RWPE2 (cell line): ENCODE measurements around the gene MTUS2.

Experiments
- ATAC-seq: fragments of 200-7000 bp; cut with Tn5 transposase; 3 replicates; pipeline ENCODE4 v1.9.1; 2021; ENCODE audit warnings: low read depth
- DNase-seq: peaks from one replicate; pipeline ENCODE4 v3.0.0-alpha.2; 2020; ENCODE audit warnings: low spot score
- H3K27ac ChIP-seq: fragments of 450-650 bp; 2 replicates; pipeline ENCODE4 v1.5.1; 2017; ENCODE audit warnings: mild to moderate bottlenecking; ENCODE audit not compliant: poor library complexity, severe bottlenecking
- H3K27me3 ChIP-seq: fragments of 250-450 bp; sonication (Bioruptor Pico); 2 replicates; pipeline ENCODE4 v1.5.1; 2021; ENCODE audit warnings: mild to moderate bottlenecking, moderate library complexity; ENCODE audit not compliant: insufficient read depth, poor library complexity, severe bottlenecking
- H3K36me3 ChIP-seq: fragments of 250-450 bp; sonication (Bioruptor Pico); 2 replicates; pipeline ENCODE4 v1.5.1; 2020; ENCODE audit warnings: low read depth, mild to moderate bottlenecking, moderate library complexity
- H3K4me1 ChIP-seq: fragments of 250-450 bp; sonication (Bioruptor Pico); 2 replicates; pipeline ENCODE4 v1.5.1; 2021; ENCODE audit warnings: mild to moderate bottlenecking, moderate library complexity; ENCODE audit not compliant: insufficient read depth, poor library complexity, severe bottlenecking
- H3K4me3 ChIP-seq: fragments of 250-450 bp; sonication (Bioruptor Pico); 2 replicates; pipeline ENCODE4 v1.5.1; 2021; ENCODE audit warnings: mild to moderate bottlenecking, moderate library complexity; ENCODE audit not compliant: severe bottlenecking
- H3K9me3 ChIP-seq: fragments of 250-450 bp; sonication (Bioruptor Pico); 2 replicates; pipeline ENCODE4 v1.5.1; 2021; ENCODE audit warnings: mild to moderate bottlenecking, moderate library complexity; ENCODE audit not compliant: severe bottlenecking
- TF ChIP-seq, protein P1 (sequence below): fragments of 450-650 bp; IDR thresholded peaks from one replicate; pipeline ENCODE4 v1.5.1; 2017; ENCODE audit warnings: mild to moderate bottlenecking, moderate library complexity; ENCODE audit not compliant: poor library complexity, severe bottlenecking

Gene MTUS2

GRCh38 chr13:29534083-29534482 is 713.9 kb downstream of the MTUS2 start:
- DNase-seq (no peak), ATAC-seq (no peak)
- Histone ChIP-seq H3K27ac (no peak overlapping the region), H3K4me1 (no peaks in the 10 kb centered on the region), H3K36me3 (peaks cover 81% of the 10 kb centered on the region), H3K4me3 (no peak overlapping the region), H3K9me3 (no peaks in the 10 kb centered on the region), H3K27me3 (no peaks in the 10 kb centered on the region)
- TF ChIP-seq, protein P1, sequence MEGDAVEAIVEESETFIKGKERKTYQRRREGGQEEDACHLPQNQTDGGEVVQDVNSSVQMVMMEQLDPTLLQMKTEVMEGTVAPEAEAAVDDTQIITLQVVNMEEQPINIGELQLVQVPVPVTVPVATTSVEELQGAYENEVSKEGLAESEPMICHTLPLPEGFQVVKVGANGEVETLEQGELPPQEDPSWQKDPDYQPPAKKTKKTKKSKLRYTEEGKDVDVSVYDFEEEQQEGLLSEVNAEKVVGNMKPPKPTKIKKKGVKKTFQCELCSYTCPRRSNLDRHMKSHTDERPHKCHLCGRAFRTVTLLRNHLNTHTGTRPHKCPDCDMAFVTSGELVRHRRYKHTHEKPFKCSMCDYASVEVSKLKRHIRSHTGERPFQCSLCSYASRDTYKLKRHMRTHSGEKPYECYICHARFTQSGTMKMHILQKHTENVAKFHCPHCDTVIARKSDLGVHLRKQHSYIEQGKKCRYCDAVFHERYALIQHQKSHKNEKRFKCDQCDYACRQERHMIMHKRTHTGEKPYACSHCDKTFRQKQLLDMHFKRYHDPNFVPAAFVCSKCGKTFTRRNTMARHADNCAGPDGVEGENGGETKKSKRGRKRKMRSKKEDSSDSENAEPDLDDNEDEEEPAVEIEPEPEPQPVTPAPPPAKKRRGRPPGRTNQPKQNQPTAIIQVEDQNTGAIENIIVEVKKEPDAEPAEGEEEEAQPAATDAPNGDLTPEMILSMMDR: no peak

- Histone ChIP-seq H3K9me3 (no peaks in the 10 kb centered on the region), H3K4me1 (no peaks in the 10 kb centered on the region), H3K27ac (no peak overlapping the region), H3K4me3 (no peak overlapping the region), H3K36me3 (peaks cover 73% of the 10 kb centered on the region), H3K27me3 (no peaks in the 10 kb centered on the region)
- no peak for DNase-seq
- ATAC-seq: no peak
- TF ChIP-seq, protein P1: no peak
Measured at GRCh38 chr13:29535663-29536655, 715.8 kb downstream of the MTUS2 start.

GRCh38 chr13:29536853-29537252 is 716.7 kb downstream of the MTUS2 start:
- H3K9me3 ChIP-seq: no peaks in the 10 kb centered on the region
- H3K36me3 ChIP-seq: peaks cover 68% of the 10 kb centered on the region
- no peak for DNase-seq
- no peaks in the 10 kb centered on the region for H3K4me1 ChIP-seq
- TF ChIP-seq, protein P1: no peak
- no peaks in the 10 kb centered on the region for H3K27me3 ChIP-seq
- ATAC-seq: no peak
- H3K27ac ChIP-seq: no peak overlapping the region
- no peak overlapping the region for H3K4me3 ChIP-seq

DNA sequence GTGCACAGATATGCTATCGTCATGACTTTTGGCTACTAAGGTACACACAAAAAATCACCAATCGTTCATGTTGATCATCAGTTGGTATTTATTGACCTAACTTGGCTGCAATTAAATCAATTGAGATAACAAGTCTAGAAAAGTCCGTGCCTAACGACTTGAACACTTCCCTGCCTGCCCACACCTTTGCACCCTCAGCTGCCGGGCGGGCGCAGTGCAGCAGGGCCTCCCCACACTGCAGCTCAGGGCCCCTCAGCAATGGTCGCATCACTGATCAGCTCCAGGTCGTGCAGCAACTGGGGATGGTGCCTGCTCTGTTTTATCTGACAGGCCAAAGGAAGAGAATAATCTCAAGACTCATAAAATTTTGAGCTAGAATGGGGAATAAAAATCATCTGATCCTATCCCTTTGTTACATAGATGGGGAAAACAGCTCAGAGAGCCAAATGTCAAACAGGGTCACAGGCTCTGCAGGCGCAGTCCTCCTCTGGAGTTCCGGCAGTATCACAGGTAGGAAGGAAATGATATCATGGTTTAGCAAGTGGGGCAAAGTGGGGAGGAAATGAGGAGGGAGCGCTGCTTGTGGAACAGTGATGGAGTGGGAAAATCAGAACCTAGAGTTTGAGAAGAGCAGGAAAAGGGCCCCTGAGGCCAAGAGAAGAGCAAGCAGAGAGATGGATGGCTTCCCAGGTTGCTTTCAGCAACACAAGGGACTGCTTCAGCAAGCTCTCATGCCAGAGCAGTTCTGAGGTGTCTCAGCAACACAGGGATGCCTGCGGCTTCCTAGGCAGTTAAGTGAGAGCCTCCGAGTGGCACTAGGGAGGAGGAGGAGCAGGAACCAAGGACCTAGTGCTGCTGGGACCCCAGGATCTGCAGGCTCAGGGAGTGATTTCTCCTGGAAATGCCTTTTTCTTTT is 717.9 kb downstream of the MTUS2 start:
- TF ChIP-seq, protein P1: no peak
- ATAC-seq (no peak), DNase-seq (no peak)
- Histone ChIP-seq H3K4me3 (no peak overlapping the region), H3K4me1 (no peaks in the 10 kb centered on the region), H3K9me3 (no peaks in the 10 kb centered on the region), H3K36me3 (peaks cover 56% of the 10 kb centered on the region), H3K27ac (no peak overlapping the region), H3K27me3 (no peaks in the 10 kb centered on the region)
